CD4-positive, alpha-beta T cell treated with Interleukin-4 for 4 hours (primary cell): ENCODE measurements around the gene CCDC187.
A peak's percentile ranks its signal among the peaks of the same experiment; 100 is the strongest.

Source experiments
- DNase-seq: peaks from one replicate; pipeline ENCODE4 v3.0.0-alpha.2; 2020

CCDC187 gene

DNA sequence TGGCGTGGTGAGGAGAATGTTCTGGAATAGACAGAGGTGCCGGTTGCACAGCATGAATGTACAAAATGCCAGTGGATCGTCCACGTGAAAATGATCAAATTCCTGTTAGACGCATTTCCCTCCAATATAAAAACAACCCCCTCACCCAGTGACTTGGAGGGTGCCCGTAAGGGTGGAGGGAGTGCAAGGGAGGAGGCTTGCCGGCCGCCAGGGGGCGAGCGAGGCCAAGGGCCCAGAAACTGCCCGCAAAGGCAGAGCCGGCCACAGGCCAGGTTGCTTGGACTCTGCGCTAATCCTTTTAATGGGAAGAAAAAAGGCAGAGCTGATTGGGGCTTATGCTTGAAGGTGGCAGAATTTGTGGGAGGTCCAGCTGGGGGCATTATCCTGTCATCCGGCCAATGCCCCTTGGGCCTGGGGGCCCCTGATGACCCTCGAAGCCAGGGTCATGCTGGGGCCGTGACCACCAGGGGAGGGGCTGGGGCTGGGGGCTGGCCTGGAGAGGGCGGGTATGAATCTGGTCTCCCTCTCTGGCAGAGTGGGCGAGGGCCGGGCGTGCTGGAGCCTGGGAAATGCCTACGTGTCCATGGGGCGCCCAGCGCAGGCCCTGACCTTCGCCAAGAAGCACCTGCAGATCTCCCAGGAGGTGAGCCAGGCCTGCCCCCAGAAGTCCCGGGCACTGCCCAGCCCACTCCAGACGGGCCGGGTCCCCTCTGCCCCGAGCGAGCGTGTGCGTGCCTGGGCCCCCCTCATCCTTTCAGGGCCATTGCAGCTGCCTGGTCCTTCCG, 35.5 kb upstream of the CCDC187 start:
- DNase-seq, result peak; percentile 32

DNA sequence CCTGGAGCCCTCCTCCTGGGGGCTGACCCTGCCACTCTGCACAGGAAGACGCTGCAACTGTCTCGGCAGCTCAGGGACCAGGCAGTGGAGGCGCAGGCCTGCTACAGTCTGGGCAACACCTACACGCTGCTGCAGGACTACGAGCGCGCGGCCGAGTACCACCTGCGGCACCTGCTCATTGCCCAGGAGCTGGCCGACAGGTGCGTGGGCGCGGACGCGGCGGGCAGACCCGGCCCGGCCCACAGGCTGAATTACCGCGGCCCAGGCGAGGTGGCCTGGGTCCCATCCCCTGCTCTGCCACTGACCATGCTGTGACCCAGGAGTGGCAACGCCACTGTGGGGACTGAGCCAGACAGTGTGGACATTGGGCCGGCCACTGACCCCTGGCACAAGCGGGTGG, 34.6 kb upstream of the CCDC187 start:
- DNase-seq, result no peak

DNA sequence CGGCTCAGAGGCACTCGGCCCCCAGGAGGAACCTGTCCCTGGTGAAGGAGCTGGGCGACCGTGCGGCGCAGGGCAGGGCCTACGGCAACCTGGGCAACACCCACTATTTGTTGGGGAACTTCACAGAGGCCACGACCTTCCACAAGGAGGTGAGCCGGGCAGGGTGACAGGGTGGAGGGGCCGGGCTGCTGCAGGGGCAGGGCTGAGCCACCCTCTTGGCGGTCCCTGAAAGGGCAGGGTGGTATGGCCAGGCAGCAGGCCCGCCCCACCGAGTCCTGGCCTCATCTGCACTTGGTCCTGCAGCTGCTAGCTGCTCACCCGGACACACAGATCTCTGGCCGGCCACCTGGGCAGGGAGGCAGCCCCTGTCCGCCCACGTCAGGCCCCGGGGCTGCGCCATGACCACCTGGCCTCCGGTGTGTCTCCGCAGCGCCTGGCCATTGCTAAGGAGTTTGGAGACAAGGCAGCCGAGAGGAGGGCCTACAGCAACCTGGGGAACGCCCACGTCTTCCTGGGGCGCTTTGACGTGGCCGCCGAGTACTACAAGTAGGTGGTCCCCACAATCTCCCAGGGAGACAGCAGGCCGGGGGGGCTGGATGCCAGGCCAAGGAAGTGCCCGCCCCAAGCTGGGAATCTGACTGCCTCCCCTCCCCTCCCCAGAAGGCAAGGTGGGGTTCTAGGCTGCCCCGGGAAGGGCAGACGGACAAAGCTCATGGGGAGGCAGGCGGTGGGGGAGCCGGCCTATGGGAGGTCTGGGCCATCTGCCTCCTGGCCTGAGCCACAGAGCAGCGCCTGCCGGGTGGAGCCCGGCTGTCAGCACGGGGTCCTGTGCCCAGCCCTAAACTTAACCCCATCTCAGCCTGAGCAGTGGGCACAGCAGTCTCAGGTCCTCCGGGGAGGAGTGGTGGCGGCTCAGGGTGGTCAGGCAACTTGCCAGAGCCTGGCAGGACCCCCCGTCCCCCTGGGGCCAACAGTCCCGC, 33.8 kb upstream of the CCDC187 start:
- no peak for DNase-seq

DNA sequence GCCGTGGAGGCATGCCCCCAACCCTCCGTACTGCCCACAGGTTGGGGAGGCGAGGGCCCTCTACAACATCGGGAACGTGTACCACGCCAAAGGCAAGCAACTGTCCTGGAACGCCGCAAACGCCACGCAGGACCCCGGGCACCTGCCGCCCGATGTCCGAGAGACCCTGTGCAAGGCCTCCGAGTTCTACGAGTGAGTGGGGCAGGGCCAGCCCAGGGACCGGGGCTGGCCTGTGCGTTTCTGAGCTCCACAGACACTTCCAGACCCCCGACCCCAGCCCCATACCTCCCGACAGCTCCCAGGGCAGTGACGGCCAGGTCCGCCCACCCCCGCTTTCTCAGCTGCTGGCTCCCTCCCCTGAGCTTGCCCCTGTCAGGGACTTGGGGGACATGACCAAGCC, 33.0 kb upstream of the CCDC187 start:
- no peak for DNase-seq

DNA sequence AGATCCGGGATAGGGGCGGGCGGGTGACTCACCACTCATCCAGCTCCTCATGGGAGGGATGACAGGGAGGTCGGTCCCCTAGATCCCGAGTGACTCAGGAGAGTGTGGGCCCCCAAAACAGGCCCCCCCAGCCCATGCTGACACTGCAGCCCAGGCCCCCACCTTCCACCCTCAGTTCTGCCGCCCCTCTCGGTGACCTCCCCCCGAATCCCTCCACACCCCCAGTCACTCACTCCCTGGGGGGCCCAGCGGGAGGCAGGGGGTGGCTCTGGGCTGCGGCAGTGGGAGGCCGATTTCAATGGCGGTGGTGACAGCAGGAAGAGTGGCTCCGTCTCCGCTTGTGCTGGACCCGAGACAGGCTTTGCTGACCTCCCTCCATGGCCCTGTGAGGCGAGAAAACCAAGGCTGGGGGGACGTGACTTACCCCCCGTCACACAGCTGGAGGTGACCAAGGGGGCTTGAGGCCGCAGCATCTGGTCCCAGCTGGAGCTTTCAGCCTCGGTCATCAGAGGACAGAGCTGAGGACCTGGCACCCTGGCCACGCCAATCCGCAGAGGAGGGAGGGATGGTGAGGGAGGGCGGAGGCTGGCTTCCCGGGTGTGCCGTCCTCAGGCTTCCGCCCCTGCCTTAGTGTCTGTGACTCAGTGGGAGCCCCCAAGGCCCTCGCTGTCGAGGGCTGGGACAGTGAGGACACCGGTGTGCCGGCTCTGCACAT, 32.4 kb upstream of the CCDC187 start:
- DNase-seq, result no peak

DNA sequence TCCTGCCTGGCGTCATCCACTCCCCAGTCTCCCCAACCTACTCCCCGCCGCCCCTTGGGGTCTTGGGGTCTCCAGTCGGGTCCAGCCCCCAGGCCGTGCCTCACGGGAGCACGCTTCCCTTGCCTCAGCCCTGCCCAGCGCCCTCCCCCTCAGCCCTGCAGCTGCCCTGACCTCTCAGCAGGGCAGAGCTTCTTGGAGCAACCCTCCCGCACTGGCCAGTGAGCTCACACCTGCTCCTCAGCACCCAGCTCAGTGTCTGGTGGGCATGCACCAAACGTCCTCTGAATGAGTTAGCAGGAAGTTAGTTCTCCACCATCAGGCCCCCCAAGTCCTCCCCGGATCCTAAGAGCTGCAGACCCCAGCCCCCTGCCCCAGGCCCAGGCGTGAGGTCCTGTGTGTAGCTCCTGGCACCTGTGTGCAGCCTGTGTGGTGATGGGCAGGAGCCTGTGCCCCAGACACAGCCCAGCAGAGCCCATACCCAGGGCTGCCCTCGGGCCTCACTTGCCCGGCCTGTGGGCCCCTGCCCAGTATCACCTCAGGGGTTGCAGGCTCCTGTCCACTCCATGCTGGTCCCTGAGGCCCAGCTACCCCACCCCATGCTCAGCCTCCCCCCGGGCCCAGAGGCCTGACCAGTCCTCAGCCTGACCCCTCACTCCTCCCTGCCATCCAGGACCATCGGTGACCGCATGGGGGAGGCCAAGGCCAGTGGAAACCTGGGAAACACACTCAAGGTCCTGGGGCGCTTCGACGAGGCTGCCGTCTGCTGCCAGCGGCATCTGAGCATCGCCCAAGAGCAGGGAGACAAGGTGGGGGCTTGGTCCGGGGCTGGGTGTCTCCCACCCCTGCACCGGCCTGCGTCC, 31.6 kb upstream of the CCDC187 start:
- no peak for DNase-seq

DNA sequence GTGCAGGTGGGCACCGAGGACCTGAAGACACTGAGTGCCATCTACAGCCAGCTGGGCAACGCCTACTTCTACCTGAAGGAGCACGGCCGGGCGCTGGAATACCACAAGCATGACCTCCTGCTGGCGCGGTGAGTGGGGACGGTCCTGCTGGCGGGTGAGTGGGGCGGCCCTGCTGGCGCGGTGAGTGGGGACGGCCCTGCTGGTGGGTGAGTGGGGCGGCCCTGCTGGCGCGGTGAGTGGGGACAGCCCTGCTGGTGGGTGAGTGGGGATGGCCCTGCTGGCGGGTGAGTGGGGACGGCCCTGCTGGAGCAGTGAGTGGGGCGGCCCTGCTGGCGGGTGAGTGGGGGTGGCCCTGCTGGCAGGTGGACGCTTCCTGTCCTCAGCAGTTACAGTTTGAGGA, 30.6 kb upstream of the CCDC187 start:
- no peak for DNase-seq

DNA sequence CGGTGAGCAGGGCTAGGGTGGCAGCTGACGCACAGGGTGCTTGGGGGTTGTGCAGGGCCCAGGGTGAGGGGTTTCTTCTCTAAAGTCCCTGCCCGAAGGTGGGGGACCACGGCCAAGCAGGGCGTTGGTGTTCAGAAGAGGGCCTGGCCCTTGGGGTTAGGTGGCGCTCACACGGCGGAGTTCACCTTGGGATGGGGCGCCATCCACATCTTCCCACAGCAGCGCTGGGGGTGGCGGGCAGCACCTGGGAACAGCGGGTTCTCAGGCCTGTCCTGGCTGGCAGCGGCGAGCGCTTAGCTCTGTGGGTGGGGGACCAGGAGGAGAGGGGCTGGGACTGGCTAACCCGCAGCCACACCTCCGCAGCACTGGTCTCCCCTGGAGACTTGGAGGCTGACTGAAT, 29.6 kb upstream of the CCDC187 start:
- DNase-seq, result no peak

DNA sequence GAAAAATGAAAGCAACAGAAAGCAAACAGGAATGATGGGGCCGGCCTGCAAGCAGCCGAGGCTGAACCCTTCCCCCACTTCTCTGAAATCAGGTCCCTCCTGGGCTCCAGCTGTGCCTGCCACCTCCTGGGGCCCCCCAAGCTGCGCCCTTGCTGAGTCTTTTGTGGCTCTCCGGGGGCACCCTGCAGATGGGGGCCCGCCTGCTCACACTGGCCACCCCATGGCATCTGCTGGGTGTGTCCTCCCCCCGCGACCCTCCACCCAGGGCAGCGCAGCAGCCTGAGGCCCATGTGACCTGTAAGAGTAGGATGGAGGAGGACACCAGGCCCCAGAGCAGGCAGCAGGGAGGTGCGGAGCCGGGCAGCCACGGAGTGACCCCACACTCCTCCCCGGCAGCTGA, 29.2 kb upstream of the CCDC187 start:
- no peak for DNase-seq

DNA sequence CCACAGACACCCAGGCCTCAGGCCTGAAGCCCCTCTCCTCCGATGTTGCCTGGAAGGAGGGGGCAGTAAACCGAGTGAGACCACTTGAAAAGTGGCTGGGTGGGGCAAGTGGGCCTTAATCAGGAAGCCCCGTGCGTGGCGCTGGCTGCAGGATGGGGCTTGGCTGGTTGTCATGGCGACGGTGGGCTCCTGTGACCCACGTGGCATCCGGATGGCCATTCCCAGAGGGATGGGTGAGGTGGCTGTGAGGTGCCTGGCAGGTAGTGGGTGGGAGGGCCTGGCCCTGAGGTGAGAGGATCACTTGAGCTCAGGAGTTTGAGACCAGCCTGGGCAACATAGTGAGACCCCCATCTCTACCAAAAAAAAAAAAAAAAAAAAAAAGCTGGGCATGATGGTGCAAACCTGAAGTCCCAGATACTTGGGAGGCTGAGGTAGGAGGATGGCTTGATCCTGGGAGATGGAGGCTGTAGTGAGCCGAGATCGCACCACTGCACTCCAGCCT, 28.6 kb upstream of the CCDC187 start:
- DNase-seq, result no peak

DNA sequence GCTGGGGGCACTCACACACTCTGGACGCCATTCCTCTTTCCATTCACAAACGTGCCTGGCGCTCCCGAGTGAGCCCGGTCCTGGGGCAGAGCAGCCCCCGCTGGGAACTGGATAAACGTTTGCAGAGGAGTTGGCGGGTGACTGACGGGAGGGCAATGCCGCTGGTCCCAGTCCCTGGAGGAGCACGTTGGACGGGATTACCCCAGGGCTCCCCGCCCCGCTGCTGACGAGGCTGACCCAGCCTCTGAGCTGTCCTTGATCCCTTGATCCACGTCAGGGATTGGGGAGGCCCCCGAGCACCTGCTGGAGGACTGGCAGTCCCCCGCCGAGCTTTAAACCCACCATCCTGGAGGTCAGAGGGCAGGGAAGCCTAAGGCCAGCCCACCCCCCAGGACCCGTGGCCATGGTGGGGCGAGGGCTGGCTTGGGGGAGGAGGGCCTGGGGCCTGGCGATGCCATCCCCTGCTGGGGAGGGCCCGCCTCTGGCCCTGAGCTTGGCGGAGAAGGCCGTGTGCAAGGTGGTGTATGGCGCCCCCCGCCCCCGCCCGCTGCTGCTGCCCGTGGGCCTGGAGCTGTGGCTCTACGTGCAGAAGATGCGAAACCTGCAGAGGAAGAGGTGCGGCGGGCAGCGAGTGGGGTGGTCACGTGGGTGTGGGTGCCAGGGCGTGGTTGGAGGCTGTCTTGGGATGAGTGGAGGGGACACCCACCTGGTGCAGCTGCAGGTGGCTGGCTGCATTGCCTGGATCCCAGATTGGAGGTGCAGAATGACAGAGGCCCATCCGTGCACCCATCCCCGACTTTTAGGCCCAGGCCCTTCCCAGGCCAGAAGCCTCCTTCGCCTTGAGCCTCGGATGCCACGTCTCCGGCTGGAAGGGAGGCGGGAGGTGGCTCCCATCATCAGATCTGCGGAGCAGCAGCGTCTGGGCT, 27.9 kb upstream of the CCDC187 start:
- DNase-seq, result no peak

DNA sequence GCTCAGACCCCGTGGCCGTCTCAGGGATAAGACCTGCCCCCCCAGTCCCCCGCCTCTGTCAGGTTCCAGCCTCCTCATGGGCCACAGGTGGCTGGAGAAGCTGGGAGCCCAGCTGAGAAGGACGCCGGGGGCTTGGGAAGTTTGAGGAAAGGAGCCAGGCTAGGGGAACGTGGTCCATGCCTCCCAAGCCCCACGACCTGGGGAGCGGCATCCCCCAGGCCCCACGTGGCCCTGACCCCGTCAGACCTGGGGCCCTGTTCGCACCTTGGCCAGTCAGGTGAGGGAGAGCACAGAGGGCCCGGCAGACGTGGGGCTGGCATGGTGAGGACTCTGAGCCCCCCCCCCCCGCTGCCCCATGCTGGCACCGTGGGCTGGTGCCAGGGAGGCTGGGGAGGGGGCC, 27.1 kb upstream of the CCDC187 start:
- DNase-seq, result no peak

DNA sequence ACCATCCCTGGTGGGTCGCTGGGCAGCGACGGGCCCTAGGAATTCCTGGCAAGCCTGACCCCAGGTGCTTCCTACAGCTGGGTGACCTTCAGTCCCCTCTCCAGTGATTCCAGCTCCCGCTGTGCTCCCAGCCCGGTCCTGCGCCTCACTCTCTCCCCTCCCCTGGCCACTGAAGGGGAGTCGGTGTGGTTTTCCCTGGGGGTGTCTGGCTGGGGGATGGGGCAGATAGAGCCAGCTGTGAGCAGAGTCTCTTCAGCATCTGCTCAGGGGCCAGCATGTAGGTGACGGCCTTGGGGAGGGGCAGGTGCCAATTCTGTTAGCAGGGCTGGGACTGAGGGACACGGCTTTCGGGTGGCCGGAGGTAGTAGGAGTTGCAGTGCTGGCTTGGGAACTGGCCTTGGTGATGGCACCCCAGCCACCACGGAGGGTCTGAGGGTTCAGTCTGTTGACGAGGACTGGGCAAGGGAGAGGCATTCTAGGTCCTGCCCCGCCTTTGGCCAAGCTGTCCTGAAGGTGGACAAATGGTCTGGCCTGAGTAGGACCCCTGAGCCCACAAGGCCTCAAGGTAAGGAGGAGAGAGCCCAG, 26.6 kb upstream of the CCDC187 start:
- no peak for DNase-seq

DNA sequence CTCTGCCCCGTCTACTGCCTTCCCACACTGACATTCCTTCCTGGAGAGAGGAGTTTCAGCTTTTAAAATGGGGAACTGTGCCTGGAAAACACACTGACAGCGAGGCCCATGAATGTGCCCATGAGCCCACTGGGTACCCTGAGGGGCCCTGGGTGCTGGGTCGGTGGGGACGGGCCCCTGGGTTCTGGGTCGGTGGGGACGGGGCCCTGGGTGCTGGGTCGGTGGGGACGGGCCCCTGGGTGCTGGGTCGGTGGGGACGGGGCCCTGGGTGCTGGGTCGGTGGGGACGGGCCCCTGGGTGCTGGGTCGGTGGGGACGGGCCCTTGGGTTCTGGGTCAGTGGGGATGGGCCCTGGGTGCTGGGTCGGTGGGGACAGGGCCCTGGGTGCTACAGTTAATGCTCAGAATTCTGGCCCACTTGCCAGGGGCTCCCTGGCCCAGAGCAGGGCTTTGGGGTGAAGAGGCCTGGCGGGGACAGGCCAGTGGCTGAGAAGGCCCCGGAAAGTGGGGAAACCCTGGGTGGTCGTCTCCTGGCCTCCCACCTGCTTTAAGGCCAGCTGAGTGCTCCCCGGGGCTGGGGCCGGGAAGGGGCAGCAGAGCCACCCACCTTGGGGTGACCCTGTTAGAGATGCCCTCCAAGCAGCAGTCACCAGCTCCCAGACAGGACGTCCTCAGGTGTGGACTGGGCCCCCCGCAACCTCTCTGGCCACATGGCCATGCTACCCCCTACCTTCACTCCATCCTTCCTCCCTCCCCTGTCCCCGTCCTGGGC, 25.9 kb upstream of the CCDC187 start:
- no peak for DNase-seq

DNA sequence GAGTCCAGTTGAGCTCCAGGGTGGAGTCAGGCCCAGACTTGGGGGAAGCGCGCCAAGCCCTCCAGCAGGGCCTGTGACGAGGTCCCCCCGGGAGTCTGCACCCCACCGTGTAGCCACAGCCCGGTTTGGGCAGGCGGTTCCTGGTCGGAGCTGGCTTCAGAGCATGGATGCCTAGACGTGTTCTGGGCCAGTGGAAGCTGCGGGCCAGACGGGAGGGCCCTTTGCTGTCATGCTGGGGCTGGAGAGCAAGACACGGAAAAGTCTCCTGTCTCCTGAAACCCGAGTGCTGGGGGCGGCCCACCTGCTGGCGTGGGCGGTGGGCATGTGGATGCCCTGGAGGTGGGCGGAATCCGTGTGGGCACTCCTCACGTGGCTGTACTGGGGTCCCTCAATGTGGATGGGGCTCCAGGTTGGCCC, 25.3 kb upstream of the CCDC187 start:
- DNase-seq, result no peak

DNA sequence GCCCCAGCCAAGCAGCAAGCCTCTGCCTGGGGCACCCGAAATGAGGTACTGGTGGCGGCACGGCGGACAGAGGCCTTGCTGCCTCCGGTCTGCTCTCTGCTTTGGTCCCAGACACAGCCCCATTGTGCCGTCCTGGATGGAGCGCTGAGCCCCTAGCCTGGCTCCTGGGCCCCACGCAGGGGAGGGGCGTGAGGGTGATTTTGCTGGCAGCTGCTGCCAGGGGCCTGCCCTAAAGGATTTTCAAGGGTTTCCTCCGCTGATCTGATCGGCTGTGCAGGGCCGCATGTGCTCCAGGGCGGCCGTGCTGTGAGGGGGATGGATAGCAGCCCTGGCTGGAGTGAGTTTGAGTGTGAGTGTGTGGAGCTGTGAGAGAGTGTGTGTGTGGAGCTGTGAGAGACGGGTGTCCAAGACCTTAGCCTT, 24.7 kb upstream of the CCDC187 start:
- no peak for DNase-seq

DNA sequence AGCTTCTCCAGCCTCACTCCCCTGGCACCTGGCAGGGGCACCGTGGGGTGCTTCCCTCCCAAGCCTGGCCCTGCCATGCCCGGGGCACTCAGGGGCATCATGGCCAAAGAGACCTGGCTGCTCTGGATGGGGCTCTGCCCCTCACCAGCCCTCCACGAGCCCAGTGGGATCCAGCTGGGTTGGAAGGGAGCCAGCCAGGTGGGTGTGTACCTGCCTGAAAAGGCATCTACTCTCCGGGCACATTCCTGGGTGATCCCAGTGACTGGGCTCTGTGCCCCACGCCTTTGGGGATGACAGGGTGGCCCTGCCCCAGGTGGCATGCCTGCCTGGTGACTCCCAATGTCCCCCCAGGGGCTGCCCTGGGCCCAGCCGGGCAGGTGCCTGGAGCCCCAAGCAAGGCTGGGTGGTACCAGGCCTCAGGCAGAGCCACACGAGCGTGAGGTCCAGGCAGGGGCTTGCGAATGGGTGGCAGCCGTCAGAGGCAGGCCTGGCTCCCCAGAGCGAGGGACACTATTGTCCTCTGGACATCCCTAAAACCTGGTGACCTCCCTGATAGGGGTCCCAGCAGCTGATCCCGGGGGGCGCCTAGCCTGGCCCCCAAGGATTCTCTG, 24.2 kb upstream of the CCDC187 start:
- DNase-seq, result no peak

DNA sequence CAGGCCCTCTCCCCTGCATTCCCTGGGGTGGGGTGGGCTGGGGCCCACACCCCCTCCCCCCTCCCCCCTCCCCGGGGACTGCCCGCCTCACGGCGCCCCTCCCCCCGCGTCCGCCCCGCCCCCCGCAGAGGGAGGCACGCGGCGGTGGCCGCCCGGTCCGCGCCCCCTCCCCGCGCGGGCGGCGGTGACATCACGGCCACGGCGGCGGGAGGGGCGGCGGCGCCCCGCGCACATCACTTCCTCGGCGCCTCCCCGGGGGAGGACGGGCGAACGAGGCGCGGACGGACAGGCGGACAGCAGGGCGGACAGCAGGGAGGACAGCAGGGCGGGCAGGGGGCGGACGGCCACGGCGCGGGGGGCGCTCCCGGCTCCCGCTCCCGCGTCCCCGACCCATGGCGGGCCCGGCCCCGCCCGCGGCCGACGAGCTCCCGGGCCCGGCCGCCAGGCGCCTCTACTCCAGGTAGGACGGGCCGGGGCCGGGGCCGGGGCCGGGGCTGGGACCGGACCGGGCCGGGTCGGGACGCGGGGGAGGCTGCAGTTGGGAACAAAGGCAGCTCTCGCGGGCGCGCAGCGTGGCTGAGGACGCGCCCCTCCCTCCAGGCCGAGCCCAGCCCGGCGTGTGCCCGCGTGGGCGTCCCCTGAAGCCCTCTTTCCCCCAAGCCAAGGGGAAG, 23.5 kb upstream of the CCDC187 start, which contains the start of gene GPSM1:
TSS of gene GPSM1 (plus strand) at position 236 of the 671 bp plus-strand sequence. CDS start at position 393, 157 bp downstream.
- peak; percentile 11 for DNase-seq
